ENCODE data around the gene ZNF865.

DNA sequence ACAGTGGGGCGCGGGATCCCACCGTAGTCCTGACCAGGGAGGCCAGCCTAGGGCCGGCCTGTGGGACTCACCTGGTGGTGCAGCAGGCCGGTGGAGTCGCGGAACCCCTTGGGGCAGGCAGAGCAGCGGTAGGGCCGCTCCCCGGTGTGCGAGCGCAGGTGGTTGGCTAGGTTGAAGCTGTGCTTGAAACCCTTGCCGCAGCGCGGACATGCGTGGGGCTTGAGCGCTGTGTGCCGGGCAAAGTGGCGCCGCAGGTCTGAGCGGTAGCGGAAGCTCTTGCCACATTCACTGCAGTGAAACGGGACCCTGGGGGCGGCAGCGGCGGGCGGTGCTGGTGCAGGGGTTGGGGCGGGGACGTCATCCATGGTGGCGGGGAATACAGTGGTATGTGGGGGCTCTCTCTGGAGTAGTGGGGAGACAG lies 7.9 kb upstream of the ZNF865 start:
- TF ChIP-seq, protein P1, sequence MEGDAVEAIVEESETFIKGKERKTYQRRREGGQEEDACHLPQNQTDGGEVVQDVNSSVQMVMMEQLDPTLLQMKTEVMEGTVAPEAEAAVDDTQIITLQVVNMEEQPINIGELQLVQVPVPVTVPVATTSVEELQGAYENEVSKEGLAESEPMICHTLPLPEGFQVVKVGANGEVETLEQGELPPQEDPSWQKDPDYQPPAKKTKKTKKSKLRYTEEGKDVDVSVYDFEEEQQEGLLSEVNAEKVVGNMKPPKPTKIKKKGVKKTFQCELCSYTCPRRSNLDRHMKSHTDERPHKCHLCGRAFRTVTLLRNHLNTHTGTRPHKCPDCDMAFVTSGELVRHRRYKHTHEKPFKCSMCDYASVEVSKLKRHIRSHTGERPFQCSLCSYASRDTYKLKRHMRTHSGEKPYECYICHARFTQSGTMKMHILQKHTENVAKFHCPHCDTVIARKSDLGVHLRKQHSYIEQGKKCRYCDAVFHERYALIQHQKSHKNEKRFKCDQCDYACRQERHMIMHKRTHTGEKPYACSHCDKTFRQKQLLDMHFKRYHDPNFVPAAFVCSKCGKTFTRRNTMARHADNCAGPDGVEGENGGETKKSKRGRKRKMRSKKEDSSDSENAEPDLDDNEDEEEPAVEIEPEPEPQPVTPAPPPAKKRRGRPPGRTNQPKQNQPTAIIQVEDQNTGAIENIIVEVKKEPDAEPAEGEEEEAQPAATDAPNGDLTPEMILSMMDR (IDR thresholded peaks at IDR 0.05 in 8 of 11, conservative IDR thresholded peaks at IDR 0.05 in 3 of 11), result no peak
- no peak for TF ChIP-seq POLR2A (IDR thresholded peaks at IDR 0.05)
